HAP-1 (cell line): Measurements from ENCODE around the gene LRBA.

Experiments
- DNase-seq, 2 experiments: peaks; one replicate each; pipeline ENCODE4 v3.0.0-alpha.2; 2016 to 2020; ENCODE audit warnings: low spot score in 2 of 2
- H3K27me3 ChIP-seq: fragments of 250-450 bp; sonication (Bioruptor Pico); 2 replicates; pipeline ENCODE4 v1.5.1; 2020; ENCODE audit warnings: low read depth, mild to moderate bottlenecking, moderate library complexity
- H3K36me3 ChIP-seq: fragments of 250-450 bp; sonication (Bioruptor Pico); replicated peaks from 2 replicates; pipeline ENCODE4 v1.5.1; 2020; ENCODE audit warnings: mild to moderate bottlenecking
- H3K4me1 ChIP-seq: fragments of 250-450 bp; sonication (Bioruptor Pico); 2 replicates; pipeline ENCODE4 v1.5.1; 2020; ENCODE audit warnings: mild to moderate bottlenecking
- H3K4me3 ChIP-seq: fragments of 250-450 bp; sonication (Bioruptor Pico); 2 replicates; pipeline ENCODE4 v1.5.1; 2020; ENCODE audit warnings: mild to moderate bottlenecking, moderate library complexity
- H3K9me3 ChIP-seq: fragments of 250-450 bp; sonication (Bioruptor Pico); 2 replicates; pipeline ENCODE4 v1.5.1; 2020; ENCODE audit warnings: mild to moderate bottlenecking, moderate library complexity
- in situ Hi-C: fragments of 300-500 bp; cut with MboI; formaldehyde crosslinking; loops from 3 replicates; pipeline ENCODE4 v1.14.3; 2020; ENCODE audit warnings: low sequenced_read_pairs, inconsistent platforms, mixed read lengths

The LRBA gene

DNA sequence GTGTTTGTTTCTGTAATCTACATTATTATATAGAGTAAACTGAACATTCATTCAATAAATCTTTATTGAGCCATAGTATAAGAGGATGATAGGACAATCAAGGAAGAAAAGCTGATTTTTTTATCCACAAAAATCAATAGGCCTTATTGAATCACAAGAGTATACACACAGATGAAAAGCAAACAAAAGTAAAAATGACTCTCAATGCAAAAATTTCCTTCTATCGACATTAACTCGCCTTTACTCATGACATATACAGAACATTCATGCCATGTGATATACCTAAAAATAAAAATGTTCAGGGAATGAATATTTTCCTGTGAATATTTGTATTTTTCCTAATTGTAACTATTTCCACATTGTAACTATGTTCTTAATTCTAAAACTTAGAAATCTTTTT lies 161.2 kb downstream of the LRBA start:
- H3K4me3 ChIP-seq = no peak overlapping the region
- DNase-seq = no peak
- in situ Hi-C loops = loop anchor here (25.0 kb wide), 1 partner anchor 842 kb away; no protein-coding TSS in a partner anchor
- no peaks in the 10 kb centered on the region for H3K9me3 ChIP-seq
- peaks cover 12% of the 10 kb centered on the region for H3K36me3 ChIP-seq
- peaks cover 12% of the 10 kb centered on the region for H3K4me1 ChIP-seq
- no peaks in the 10 kb centered on the region for H3K27me3 ChIP-seq

DNA sequence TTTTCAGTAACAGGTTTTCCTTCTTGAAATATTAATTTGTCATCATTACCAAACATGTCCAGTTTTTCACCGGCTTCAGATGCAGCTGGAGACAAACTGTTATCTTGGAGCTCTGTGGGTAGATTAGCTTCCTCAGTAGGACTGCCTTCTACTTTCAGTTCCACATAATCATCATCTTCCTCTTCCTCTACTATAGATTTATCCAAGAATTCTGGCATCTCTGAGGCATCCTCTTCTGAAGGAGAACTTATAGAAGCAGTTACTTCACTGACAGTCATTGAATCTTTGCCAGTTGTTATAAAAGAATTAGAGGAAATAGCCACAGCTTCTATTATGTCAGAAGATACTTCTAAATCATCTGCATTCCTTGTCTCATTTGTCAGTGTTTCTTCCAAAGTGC lies 162.9 kb downstream of the LRBA start:
- in situ Hi-C loops = loop anchor here (25.0 kb wide), 1 partner anchor 840 kb away; no protein-coding TSS in a partner anchor
- DNase-seq = no peak
- peaks cover 12% of the 10 kb centered on the region for H3K36me3 ChIP-seq
- no peaks in the 10 kb centered on the region for H3K9me3 ChIP-seq
- no peak overlapping the region for H3K4me3 ChIP-seq
- H3K4me1 ChIP-seq = peaks cover 12% of the 10 kb centered on the region
- H3K27me3 ChIP-seq = no peaks in the 10 kb centered on the region

DNA sequence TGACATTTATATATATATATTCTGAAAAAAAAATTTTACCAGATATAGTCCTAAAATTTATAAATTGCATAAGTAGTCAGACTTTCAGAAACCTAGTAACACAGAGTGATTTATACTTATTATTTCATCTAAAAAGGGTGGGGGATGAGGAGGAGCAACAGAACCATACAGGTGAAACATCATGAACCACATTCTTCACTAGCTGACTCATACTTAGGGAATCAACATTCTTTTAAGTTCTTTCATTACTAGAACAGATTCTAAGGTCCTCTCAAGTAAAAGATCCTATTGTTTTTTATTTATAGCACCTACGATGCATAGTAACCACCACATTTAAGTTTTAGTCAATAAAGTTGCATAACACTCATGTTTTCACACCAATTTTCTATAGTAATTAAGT lies 166.1 kb downstream of the LRBA start:
- peaks cover 4% of the 10 kb centered on the region; the same call in 1 of the 2 replicates for H3K4me1 ChIP-seq
- no peaks in the 10 kb centered on the region for H3K9me3 ChIP-seq
- no peaks in the 10 kb centered on the region for H3K27me3 ChIP-seq
- H3K36me3 ChIP-seq = peaks cover 14% of the 10 kb centered on the region
- no peak for DNase-seq
- H3K4me3 ChIP-seq = no peak overlapping the region
- in situ Hi-C loops = no loop called here

DNA sequence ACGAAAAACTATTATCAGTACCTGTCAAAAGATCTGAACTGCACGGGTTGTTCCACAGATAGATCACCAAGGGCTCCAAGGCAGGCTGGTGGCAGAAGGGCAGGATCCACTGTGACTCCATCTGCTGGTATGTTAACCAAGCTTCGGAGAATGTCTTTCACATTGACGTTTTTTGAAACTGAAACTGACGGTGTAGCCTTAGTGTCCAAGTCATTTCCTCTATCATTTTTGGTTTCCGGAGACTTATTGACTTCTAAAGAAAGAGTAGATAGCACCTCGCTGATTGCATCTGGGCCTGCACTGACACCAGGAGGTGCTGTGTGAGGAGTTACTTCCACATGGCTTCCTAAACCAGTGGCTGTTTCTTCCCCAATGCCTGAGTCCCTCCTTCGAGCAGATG lies 186.9 kb downstream of the LRBA start:
- Histone ChIP-seq H3K27me3 (no peaks in the 10 kb centered on the region), H3K9me3 (no peaks in the 10 kb centered on the region), H3K4me1 (no peaks in the 10 kb centered on the region), H3K36me3 (no peaks in the 10 kb centered on the region), H3K4me3 (no peak overlapping the region)
- in situ Hi-C loops = no loop called here
- no peak for DNase-seq

DNA sequence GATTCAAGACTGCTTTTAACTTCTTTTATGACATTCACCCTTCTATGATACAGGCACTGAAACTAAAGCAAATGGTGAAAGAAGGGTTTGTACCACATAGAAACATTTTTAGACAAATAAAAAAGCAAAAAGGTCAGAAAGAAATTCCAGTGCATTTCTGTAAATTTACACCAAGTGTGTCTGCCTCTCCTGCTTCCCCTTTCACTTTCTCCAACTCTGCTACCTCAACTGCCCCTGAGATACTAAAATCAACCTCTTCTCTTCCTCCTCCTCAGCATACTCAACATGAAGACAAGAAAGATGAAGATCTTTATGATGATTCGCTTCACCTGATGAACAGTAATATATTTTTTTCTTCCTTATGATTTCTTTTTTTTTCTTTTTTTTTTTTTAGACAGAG lies 187.9 kb downstream of the LRBA start:
- H3K9me3 ChIP-seq = no peaks in the 10 kb centered on the region
- H3K4me3 ChIP-seq = no peak overlapping the region
- H3K4me1 ChIP-seq = no peaks in the 10 kb centered on the region
- in situ Hi-C loops = no loop called here
- no peak for DNase-seq
- no peaks in the 10 kb centered on the region for H3K36me3 ChIP-seq
- no peaks in the 10 kb centered on the region for H3K27me3 ChIP-seq

DNA sequence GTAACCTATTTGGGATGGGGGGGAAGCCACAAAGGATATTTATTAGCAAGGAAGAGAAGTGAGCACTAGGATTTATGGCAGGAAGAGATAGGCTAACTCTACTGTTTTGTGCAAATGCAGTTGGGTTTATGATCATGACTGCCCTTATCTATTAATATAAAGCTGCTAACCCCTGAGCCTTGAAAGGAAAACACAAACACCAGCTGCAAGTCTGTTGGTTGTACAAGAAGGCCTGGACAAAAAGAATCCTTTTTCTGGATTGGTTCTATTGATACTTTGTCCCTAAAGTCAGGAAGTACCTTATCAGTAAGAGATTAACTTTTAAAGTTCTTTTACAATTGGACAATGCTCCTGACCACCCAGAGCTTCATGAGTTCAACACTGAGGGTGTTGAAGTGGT lies 188.8 kb downstream of the LRBA start:
- Histone ChIP-seq H3K4me3 (no peak overlapping the region), H3K27me3 (no peaks in the 10 kb centered on the region), H3K4me1 (peaks cover 5% of the 10 kb centered on the region), H3K36me3 (no peaks in the 10 kb centered on the region), H3K9me3 (no peaks in the 10 kb centered on the region)
- in situ Hi-C loops = no loop called here
- no peak for DNase-seq

DNA sequence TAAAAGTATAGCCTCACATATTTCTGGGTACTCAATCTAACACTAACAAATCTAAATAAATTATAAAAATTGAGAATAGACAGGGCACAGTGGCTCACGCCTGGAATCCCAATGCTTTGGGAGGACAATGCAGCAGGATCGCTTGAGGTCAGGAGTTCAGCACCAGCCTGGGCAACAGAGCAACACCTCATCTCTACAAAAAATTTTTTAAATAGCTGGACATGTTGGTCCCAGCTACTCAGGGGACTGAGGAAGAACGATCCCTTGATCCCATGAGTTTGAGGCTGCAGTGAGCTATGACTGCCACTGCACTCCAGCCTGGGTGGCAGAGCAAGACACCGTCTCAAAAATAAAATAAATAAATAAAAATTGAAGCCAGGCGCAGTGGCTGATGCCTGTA lies 192.7 kb downstream of the LRBA start:
- peaks cover 10% of the 10 kb centered on the region for H3K4me1 ChIP-seq
- no peaks in the 10 kb centered on the region for H3K27me3 ChIP-seq
- no peaks in the 10 kb centered on the region for H3K36me3 ChIP-seq
- H3K9me3 ChIP-seq = no peaks in the 10 kb centered on the region
- H3K4me3 ChIP-seq = no peak overlapping the region
- no peak for DNase-seq
- in situ Hi-C loops = no loop called here

DNA sequence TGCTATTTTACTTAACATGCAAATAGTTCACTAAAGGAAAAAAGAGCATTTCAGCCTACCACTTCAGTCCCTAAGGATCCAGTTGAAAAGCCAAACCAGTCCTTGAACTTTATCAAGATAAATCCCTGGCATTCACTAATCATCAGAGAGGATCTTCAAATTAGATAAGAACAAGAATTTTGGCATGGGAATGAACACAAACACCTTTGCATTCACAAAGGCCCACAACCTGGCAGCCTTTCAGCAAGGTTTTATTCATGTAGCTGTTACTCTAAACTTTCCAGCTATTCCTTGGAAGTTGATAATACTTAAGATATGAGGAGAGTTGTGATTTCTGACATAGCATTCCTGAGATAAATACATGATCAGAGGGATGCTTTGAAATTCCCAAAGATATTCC lies 193.4 kb downstream of the LRBA start:
- Histone ChIP-seq H3K27me3 (no peaks in the 10 kb centered on the region), H3K4me1 (peaks cover 10% of the 10 kb centered on the region), H3K4me3 (no peak overlapping the region), H3K36me3 (no peaks in the 10 kb centered on the region), H3K9me3 (no peaks in the 10 kb centered on the region)
- DNase-seq = no peak
- in situ Hi-C loops = no loop called here

DNA sequence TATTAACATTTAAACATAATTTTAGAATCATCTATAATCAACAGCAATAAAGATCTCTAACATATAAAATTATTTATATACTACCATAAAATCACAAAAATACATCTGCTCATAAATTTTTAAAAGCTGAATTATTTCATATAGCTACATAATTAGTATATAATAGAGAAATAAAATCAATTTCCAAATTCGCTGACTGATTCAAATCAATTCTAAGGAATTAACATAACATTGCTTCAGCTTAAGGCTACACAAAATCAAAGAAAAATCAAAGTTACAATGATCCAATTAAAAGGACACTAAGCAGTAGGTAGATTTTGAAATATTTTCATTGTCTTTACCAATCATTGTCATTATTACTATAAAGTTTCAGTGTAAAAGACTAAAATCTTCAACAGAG lies 194.7 kb downstream of the LRBA start:
- Histone ChIP-seq H3K4me3 (no peak overlapping the region), H3K4me1 (peaks cover 10% of the 10 kb centered on the region), H3K36me3 (no peaks in the 10 kb centered on the region), H3K27me3 (no peaks in the 10 kb centered on the region), H3K9me3 (no peaks in the 10 kb centered on the region)
- DNase-seq = no peak
- in situ Hi-C loops = no loop called here

DNA sequence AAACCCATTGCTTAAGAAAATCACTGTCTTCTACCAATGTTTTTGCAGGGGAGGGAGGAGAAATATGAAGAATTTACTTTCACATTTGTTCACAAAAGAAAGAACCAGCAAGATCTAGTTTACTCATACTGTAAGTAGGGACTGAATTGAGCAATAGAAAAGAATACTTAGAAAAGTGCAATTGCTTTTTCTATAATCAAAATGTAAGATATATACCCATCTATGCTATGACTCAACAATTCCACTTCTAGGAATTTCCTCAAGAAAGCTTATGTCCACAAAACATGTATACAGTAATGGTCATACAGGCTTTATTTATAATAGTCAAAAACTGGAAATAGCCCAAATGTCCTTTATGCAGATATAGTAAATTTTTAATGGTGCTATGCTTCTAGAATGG lies 196.4 kb downstream of the LRBA start:
- in situ Hi-C loops = no loop called here
- no peaks in the 10 kb centered on the region for H3K9me3 ChIP-seq
- no peak for DNase-seq
- H3K36me3 ChIP-seq = no peaks in the 10 kb centered on the region
- peaks cover 10% of the 10 kb centered on the region for H3K4me1 ChIP-seq
- H3K27me3 ChIP-seq = no peaks in the 10 kb centered on the region
- no peak overlapping the region for H3K4me3 ChIP-seq

DNA sequence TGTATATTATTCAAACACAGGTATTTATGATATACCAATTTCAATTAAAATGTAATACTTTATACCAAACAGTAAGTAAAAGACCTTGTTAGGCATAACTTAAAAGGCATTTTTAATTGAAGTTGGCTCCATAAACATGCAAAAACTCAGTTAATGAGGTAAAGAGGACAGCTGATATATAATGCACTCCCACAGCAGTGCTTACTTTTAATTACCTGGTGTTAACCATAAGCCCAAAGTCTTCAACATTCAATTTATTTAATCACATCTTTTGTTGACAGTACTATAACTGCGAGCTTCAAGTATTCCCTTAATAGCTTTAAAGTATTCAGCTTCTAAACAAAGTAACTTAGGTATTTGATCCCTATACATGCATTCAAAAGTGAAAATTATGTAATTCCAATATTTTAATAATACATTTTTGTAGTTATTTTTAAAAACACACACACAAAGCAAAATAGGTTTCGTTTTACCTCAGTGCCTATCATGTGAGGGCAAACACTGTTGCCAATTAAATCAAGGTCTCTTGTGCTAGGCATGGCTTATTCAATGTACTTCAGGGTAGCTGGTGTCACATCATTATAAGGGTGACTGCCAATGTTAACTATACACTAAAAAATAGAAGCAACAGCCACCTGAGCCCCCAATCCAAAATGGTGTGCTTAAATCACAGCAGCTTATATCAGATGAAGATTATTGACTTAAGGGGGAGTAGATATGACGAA lies 197.1 kb downstream of the LRBA start:
- in situ Hi-C loops = no loop called here
- Histone ChIP-seq H3K27me3 (no peaks in the 10 kb centered on the region), H3K9me3 (no peaks in the 10 kb centered on the region), H3K4me1 (peaks cover 10% of the 10 kb centered on the region), H3K36me3 (no peaks in the 10 kb centered on the region), H3K4me3 (no peak overlapping the region)
- DNase-seq = no peak

DNA sequence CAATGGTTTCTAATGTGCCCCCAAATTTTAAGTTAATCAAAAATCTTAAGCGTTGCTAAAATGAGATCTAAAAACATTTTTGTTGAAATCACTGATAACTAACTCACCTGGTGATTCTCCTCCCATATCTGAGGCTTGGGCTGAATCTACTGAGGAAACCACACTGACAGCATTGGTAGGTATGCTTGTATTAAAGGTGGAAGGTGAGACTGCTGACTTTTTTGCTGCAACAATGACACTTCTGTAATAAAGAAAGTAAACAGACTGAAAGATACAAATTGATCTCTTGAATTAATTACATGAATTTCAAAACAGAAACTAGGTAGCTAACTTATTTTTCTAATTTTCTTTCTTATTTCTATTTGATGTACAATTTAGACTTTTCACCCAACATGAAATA lies 198.1 kb downstream of the LRBA start:
- in situ Hi-C loops = no loop called here
- H3K27me3 ChIP-seq = no peaks in the 10 kb centered on the region
- DNase-seq = no peak
- peaks cover 10% of the 10 kb centered on the region for H3K4me1 ChIP-seq
- no peaks in the 10 kb centered on the region for H3K36me3 ChIP-seq
- H3K9me3 ChIP-seq = no peaks in the 10 kb centered on the region
- no peak overlapping the region for H3K4me3 ChIP-seq

DNA sequence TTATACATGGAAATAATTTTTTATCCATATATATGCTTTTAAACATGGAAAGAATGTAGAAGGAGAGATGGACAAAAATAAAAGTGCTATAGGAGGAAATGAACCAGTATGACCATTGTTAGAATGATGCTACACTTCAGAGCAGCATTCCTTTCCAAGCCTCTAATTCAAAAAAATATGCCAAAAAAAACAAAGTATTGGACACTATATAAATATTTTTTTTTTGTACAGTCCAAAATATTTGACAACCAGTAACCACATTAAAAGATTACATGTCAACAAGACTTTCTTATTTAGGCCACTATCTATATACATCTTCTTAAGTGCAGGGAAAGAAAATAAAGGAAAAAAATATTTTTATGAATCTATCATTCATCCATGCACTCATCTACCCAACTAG lies 198.6 kb downstream of the LRBA start:
- H3K36me3 ChIP-seq = no peaks in the 10 kb centered on the region
- no peaks in the 10 kb centered on the region for H3K27me3 ChIP-seq
- no peak overlapping the region for H3K4me3 ChIP-seq
- H3K4me1 ChIP-seq = peaks cover 6% of the 10 kb centered on the region
- no peak for DNase-seq
- H3K9me3 ChIP-seq = no peaks in the 10 kb centered on the region
- in situ Hi-C loops = no loop called here

DNA sequence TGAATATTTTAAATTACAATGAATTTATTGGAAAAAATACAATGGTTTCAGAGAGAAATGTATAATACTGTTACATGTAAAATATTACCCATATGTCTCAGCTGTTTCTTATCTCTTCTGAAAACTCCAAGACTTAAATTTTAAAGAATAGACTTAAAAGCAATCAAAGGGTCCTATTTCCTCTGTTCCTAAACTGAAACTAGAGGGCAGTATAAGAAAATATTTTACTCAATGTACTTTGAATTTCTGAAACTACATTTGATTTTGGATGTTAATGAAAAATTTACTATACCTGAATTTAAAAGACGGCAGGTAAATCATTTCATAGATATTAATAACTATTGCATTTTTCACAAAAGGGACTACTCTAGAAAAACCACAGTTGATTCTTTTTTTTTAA lies 200.2 kb downstream of the LRBA start:
- DNase-seq = no peak
- Histone ChIP-seq H3K4me1 (no peaks in the 10 kb centered on the region), H3K27me3 (no peaks in the 10 kb centered on the region), H3K9me3 (no peaks in the 10 kb centered on the region), H3K36me3 (no peaks in the 10 kb centered on the region), H3K4me3 (no peak overlapping the region)
- in situ Hi-C loops = no loop called here
